H9 (cell line): ENCODE results near the gene ARL4D. TPM values are rescaled to one million over a fixed set of nuclear protein-coding genes. Genes with fewer than 3 reads are reported as not detected.

Source experiments
- DNase-seq: peaks from one replicate; pipeline ENCODE4 v3.0.0-alpha.2; 2017
- H2AFZ ChIP-seq: one replicate; pipeline ENCODE4 v1.6.1; 2013; ENCODE audit warnings: mild to moderate bottlenecking, low read length, control low read depth, moderate library complexity
- H2AK5ac ChIP-seq: 2 replicates; pipeline ENCODE4 v1.6.1; 2013; ENCODE audit warnings: low read length, control low read depth, mixed read lengths; ENCODE audit not compliant: insufficient read length
- H2BK120ac ChIP-seq: one replicate; pipeline ENCODE4 v1.6.1; 2013; ENCODE audit warnings: low read depth, mild to moderate bottlenecking, low read length, control low read depth, inconsistent platforms; ENCODE audit not compliant: poor library complexity, severe bottlenecking
- H2BK12ac ChIP-seq: 2 replicates; pipeline ENCODE4 v1.6.1; 2013; ENCODE audit warnings: low read length, control low read depth, mixed read lengths, low read depth; ENCODE audit not compliant: insufficient read length
- H2BK15ac ChIP-seq: 2 replicates; pipeline ENCODE4 v1.6.1; 2013; ENCODE audit warnings: low read depth, low read length, control low read depth
- H2BK20ac ChIP-seq: one replicate; pipeline ENCODE4 v1.6.1; 2013; ENCODE audit warnings: low read depth, mild to moderate bottlenecking, low read length, control low read depth, inconsistent platforms; ENCODE audit not compliant: poor library complexity, severe bottlenecking
- H2BK5ac ChIP-seq: 2 replicates; pipeline ENCODE4 v1.6.1; 2013; ENCODE audit warnings: low read length, control low read depth, mixed read lengths; ENCODE audit not compliant: insufficient read length
- H3K14ac ChIP-seq: 2 replicates; pipeline ENCODE4 v1.6.1; 2013; ENCODE audit warnings: low read length, control low read depth; ENCODE audit not compliant: insufficient read depth
- H3K18ac ChIP-seq: 2 replicates; pipeline ENCODE4 v1.6.1; 2013; ENCODE audit warnings: low read depth, mild to moderate bottlenecking, mixed read lengths, low read length, control low read depth; ENCODE audit not compliant: insufficient read length
- H3K23ac ChIP-seq: 2 replicates; pipeline ENCODE4 v1.6.1; 2013; ENCODE audit warnings: low read length, control low read depth, mixed read lengths, low read depth; ENCODE audit not compliant: insufficient read length
- H3K23me2 ChIP-seq: 2 replicates; pipeline ENCODE4 v1.6.1; 2013; ENCODE audit warnings: low read depth, mild to moderate bottlenecking, mixed read lengths, low read length, control low read depth; ENCODE audit not compliant: insufficient read length, poor library complexity, severe bottlenecking
- H3K27ac ChIP-seq: 2 replicates; pipeline ENCODE4 v1.5.1; 2013; ENCODE audit warnings: low read length, control low read depth, mixed read lengths, low read depth; ENCODE audit not compliant: insufficient read length
- H3K27me3 ChIP-seq: 2 replicates; pipeline ENCODE4 v1.6.1; 2013; ENCODE audit warnings: low read length, control low read depth, inconsistent platforms; ENCODE audit not compliant: insufficient read depth
- H3K4ac ChIP-seq: 2 replicates; pipeline ENCODE4 v1.6.1; 2013; ENCODE audit warnings: low read depth, mild to moderate bottlenecking, control low read depth, inconsistent platforms, low read length, moderate library complexity
- H3K4me1 ChIP-seq: 2 replicates; pipeline ENCODE4 v1.6.1; 2013; ENCODE audit warnings: low read length, control low read depth, inconsistent platforms; ENCODE audit not compliant: insufficient read depth
- H3K4me2 ChIP-seq: 2 replicates; pipeline ENCODE4 v1.6.1; 2013; ENCODE audit warnings: low read length, control low read depth, mixed read lengths; ENCODE audit not compliant: insufficient read length, insufficient read depth
- H3K56ac ChIP-seq: 2 replicates; pipeline ENCODE4 v1.6.1; 2013; ENCODE audit warnings: low read depth, mild to moderate bottlenecking, mixed read lengths, low read length, control low read depth; ENCODE audit not compliant: insufficient read length
- H3K79me1 ChIP-seq: 2 replicates; pipeline ENCODE4 v1.6.1; 2013; ENCODE audit warnings: low read depth, mild to moderate bottlenecking, moderate library complexity, low read length, control low read depth, inconsistent platforms; ENCODE audit not compliant: insufficient read depth, poor library complexity, severe bottlenecking
- H3K79me2 ChIP-seq: 2 replicates; pipeline ENCODE4 v1.6.1; 2013; ENCODE audit warnings: low read length, control low read depth, inconsistent platforms; ENCODE audit not compliant: insufficient read depth
- H3K9ac ChIP-seq: 2 replicates; pipeline ENCODE4 v1.6.1; 2013; ENCODE audit warnings: low read length, control low read depth, mixed read lengths; ENCODE audit not compliant: insufficient read length; ENCODE audit errors: extremely low read depth
- H3K9me3 ChIP-seq: one replicate; pipeline ENCODE4 v1.6.1; 2013; ENCODE audit warnings: low read depth, low read length, inconsistent platforms; ENCODE audit not compliant: control insufficient read depth
- H3T11ph ChIP-seq: one replicate; pipeline ENCODE4 v1.6.1; 2013; ENCODE audit warnings: mild to moderate bottlenecking, low read length, control low read depth, inconsistent platforms
- H4K20me1 ChIP-seq: one replicate; pipeline ENCODE4 v1.6.1; 2013; ENCODE audit not compliant: control insufficient read depth, insufficient read length, insufficient read depth
- H4K5ac ChIP-seq: 2 replicates; pipeline ENCODE4 v1.6.1; 2013; ENCODE audit warnings: low read depth, mild to moderate bottlenecking, mixed read lengths, low read length, control low read depth; ENCODE audit not compliant: insufficient read length
- H4K8ac ChIP-seq: replicated peaks from 2 replicates; pipeline ENCODE4 v1.6.1; 2013; ENCODE audit warnings: low read length, control low read depth, mixed read lengths, low read depth; ENCODE audit not compliant: insufficient read length
- H4K91ac ChIP-seq: 2 replicates; pipeline ENCODE4 v1.6.1; 2013; ENCODE audit warnings: low read depth, mild to moderate bottlenecking, moderate library complexity, mixed read lengths, low read length, control low read depth; ENCODE audit not compliant: insufficient read length
- H3K27ac Mint-ChIP-seq, 3 experiments: 2 replicates in 2 of 3; 3 replicates in 1 of 3; pipeline ENCODE4 v1.8.0; 2020 to 2021; ENCODE audit warnings: mixed read lengths in 3 of 3, mild to moderate bottlenecking in 1 of 3, moderate library complexity in 1 of 3
- H3K27me3 Mint-ChIP-seq: 2 replicates; pipeline ENCODE4 v1.8.0; 2021; ENCODE audit warnings: low read depth, mild to moderate bottlenecking, moderate library complexity, mixed read lengths
- H3K36me3 Mint-ChIP-seq, 3 experiments: 2 replicates in 2 of 3; 3 replicates in 1 of 3; pipeline ENCODE4 v1.8.0; 2020 to 2021; ENCODE audit warnings: low read depth in 3 of 3, mixed read lengths in 3 of 3; ENCODE audit not compliant: insufficient read depth in 1 of 3
- H3K4me1 Mint-ChIP-seq, 2 experiments: 2 replicates each; pipeline ENCODE4 v1.8.0; 2020; ENCODE audit warnings: mixed read lengths in 2 of 2
- H3K4me3 Mint-ChIP-seq, 2 experiments: 2 replicates in 1 of 2; 3 replicates in 1 of 2; pipeline ENCODE4 v1.8.0; 2020 to 2021; ENCODE audit warnings: mild to moderate bottlenecking in 2 of 2, mixed read lengths in 2 of 2, moderate library complexity in 1 of 2
- H3K9me3 Mint-ChIP-seq, 2 experiments: 2 replicates in 1 of 2; 3 replicates in 1 of 2; pipeline ENCODE4 v1.8.0; 2020; ENCODE audit warnings: mild to moderate bottlenecking in 2 of 2, mixed read lengths in 2 of 2, moderate library complexity in 1 of 2
- WGBS: extraction: QIAGEN DNeasy Blood & Tissue Kit; methylation state at CpG from one replicate; pipeline ENCODE4 v1.1.7; 2013; ENCODE audit warnings: missing lambda C conversion rate, low lambda C conversion rate, mixed read lengths; ENCODE audit not compliant: insufficient read length; ENCODE audit errors: extremely low coverage; 5-methylcytosine and 5-hydroxymethylcytosine counted together
- total RNA-seq: library from RNA; stranded (reverse); gene quantifications from 2 replicates; pipeline ENCODE4 v1.2.1, GENCODE V29; 2021
- TF ChIP-seq, protein P1 (sequence below): fragments of 200-600 bp; sonication (generic); conservative IDR thresholded peaks from 3 replicates; pipeline ENCODE4 v1.8.0; 2021; ENCODE audit warnings: antibody characterized with exemption, mild to moderate bottlenecking

ARL4D gene
- total RNA-seq, 1 experiment from 2014 or later: 6.2 TPM

GRCh38 chr17:43445009-43445589 is 46.3 kb downstream of the ARL4D start:
- H3K23ac ChIP-seq: no peak overlapping the region
- H3K4me3 Mint-ChIP-seq: no peak overlapping the region
- H3K4me1 ChIP-seq: no peaks in the 10 kb centered on the region
- H3K4ac ChIP-seq: no peak overlapping the region
- H3K4me2 ChIP-seq: no peak overlapping the region
- no peak overlapping the region for H2BK120ac ChIP-seq
- no peaks in the 10 kb centered on the region for H3K9me3 Mint-ChIP-seq
- H3K4me1 Mint-ChIP-seq: peaks cover 5 to 6% of the 10 kb centered on the region in 2 experiments; a peak in 2 of 4 replicates
- no peak overlapping the region for H2AFZ ChIP-seq
- no peak overlapping the region for H2AK5ac ChIP-seq
- no peaks in the 10 kb centered on the region for H4K20me1 ChIP-seq
- TF ChIP-seq, protein P1, sequence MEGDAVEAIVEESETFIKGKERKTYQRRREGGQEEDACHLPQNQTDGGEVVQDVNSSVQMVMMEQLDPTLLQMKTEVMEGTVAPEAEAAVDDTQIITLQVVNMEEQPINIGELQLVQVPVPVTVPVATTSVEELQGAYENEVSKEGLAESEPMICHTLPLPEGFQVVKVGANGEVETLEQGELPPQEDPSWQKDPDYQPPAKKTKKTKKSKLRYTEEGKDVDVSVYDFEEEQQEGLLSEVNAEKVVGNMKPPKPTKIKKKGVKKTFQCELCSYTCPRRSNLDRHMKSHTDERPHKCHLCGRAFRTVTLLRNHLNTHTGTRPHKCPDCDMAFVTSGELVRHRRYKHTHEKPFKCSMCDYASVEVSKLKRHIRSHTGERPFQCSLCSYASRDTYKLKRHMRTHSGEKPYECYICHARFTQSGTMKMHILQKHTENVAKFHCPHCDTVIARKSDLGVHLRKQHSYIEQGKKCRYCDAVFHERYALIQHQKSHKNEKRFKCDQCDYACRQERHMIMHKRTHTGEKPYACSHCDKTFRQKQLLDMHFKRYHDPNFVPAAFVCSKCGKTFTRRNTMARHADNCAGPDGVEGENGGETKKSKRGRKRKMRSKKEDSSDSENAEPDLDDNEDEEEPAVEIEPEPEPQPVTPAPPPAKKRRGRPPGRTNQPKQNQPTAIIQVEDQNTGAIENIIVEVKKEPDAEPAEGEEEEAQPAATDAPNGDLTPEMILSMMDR: no peak
- no peak overlapping the region for H2BK20ac ChIP-seq
- H3K27me3 Mint-ChIP-seq: peaks cover 2% of the 10 kb centered on the region; the same call in 1 of the 2 replicates
- H3K36me3 Mint-ChIP-seq: no peaks in the 10 kb centered on the region
- no peak overlapping the region for H4K5ac ChIP-seq
- H3T11ph ChIP-seq: no peak overlapping the region
- no peaks in the 10 kb centered on the region for H3K27me3 ChIP-seq
- H3K18ac ChIP-seq: no peak overlapping the region
- no peak overlapping the region for H3K14ac ChIP-seq
- no peak overlapping the region for H2BK5ac ChIP-seq
- no peak overlapping the region for H3K9ac ChIP-seq
- H3K9me3 ChIP-seq: no peaks in the 10 kb centered on the region
- no peak overlapping the region for H3K27ac Mint-ChIP-seq
- no peak overlapping the region for H4K8ac ChIP-seq
- no peak overlapping the region for H4K91ac ChIP-seq
- H3K23me2 ChIP-seq: no peaks in the 10 kb centered on the region
- no peak for DNase-seq
- H3K27ac ChIP-seq: no peak overlapping the region
- no peak overlapping the region for H2BK12ac ChIP-seq
- H3K79me1 ChIP-seq: no peaks in the 10 kb centered on the region
- H3K56ac ChIP-seq: no peak overlapping the region
- WGBS: no CpG with 5 or more reads among the region's 5 CpGs
- no peak overlapping the region for H2BK15ac ChIP-seq
- H3K79me2 ChIP-seq: no peaks in the 10 kb centered on the region
